ENCODE data around the gene PRTFDC1.

The PRTFDC1 gene

DNA sequence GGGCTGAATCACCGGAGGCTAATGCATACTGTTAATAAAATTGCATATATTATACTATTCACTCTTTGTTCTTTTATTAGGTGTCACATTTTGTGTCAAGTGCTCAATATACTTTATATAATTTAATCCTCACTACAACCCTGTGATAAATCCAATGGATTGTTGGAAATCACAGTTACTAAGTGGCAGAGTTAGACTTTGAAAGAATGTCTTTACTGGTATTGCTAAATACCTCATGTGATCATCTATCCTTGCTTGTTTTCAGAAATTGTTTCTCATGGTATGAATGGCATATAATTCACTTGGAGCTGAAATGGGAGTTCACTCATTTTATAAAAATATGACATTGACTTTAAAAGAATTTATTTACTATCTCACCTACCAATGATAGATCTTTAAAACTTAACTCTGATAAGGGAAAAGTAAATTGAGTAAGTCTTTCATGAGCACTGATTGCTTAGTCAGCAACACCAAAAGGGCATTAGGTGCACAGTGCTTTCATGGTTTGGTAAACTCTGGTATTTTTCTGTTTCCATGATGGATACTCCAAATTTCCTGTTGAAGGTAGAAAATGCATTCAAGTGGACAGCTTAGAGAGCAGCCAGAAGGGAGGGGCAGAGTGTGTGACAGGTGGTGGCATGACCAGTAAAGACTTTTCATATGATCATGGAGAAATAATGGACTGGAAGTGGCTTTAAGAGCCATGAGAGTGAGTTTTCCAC, 41.0 kb upstream of the PRTFDC1 start:
- TF ChIP-seq, protein P1, sequence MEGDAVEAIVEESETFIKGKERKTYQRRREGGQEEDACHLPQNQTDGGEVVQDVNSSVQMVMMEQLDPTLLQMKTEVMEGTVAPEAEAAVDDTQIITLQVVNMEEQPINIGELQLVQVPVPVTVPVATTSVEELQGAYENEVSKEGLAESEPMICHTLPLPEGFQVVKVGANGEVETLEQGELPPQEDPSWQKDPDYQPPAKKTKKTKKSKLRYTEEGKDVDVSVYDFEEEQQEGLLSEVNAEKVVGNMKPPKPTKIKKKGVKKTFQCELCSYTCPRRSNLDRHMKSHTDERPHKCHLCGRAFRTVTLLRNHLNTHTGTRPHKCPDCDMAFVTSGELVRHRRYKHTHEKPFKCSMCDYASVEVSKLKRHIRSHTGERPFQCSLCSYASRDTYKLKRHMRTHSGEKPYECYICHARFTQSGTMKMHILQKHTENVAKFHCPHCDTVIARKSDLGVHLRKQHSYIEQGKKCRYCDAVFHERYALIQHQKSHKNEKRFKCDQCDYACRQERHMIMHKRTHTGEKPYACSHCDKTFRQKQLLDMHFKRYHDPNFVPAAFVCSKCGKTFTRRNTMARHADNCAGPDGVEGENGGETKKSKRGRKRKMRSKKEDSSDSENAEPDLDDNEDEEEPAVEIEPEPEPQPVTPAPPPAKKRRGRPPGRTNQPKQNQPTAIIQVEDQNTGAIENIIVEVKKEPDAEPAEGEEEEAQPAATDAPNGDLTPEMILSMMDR (IDR thresholded peaks at IDR 0.05; ENCODE audit: low read length): no peak
- TF ChIP-seq EZH2 (optimal IDR thresholded peaks at IDR 0.05; ENCODE audit: low read depth, low read length) (no peak), EZH2phosphoT487 (IDR thresholded peaks at IDR 0.05; ENCODE audit: low read length) (no peak)
- Histone ChIP-seq H3K79me2 (ENCODE audit: low read length) (no peaks in the 10 kb centered on the region), H3K36me3 (replicated peaks; ENCODE audit: insufficient read depth, low read length) (no peaks in the 10 kb centered on the region), H3K4me1 (ENCODE audit: low read length) (no peaks in the 10 kb centered on the region), H3K4me3 (ENCODE audit: low read length) (no peak overlapping the region), H3K4me2 (ENCODE audit: low read depth, low read length) (no peak overlapping the region), H2AFZ (ENCODE audit: low read length) (no peak overlapping the region), H3K9me2 (replicated peaks; ENCODE audit: insufficient read depth, low read length) (no peaks in the 10 kb centered on the region), H4K20me1 (ENCODE audit: insufficient read depth, low read length) (no peaks in the 10 kb centered on the region), H3K9ac (ENCODE audit: low read length) (no peak overlapping the region), H3K27me3 (replicated peaks; ENCODE audit: insufficient read depth, low read length) (no peaks in the 10 kb centered on the region), H3F3A (ENCODE audit: insufficient read depth, low read length) (no peaks in the 10 kb centered on the region), H3K9me3 (replicated peaks; ENCODE audit: insufficient read depth, low read length) (no peaks in the 10 kb centered on the region), H3K27ac (ENCODE audit: low read length) (no peak overlapping the region)
- DNase-seq: no peak

DNA sequence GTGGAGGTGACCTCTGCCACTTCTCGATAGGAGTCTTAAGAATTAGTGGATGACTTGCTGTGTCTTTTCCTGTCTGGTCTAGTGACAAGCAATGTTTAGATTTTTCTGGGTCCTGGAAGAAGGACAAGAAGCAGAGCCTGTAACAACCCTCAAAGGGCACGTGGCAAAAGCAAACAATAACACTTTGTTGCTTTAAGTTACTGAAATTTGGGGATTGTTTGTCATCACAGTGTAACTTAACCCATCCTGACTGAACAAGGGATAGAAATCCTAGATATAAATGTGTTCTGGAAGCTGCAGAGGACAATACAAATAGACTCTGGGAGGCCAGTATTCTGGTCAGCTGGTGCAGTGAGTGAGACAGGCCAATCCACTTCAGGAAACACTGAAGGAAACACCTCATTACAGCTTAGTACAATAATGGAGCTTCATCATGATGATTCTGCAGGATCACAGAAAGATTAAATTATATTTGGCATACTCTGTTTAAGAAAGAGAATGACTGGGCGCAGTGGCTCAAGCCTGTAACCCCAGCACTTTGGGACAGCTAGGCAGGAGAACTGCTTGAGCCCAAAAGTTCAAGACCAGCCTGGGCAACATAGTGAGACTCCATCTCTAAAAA, 40.2 kb upstream of the PRTFDC1 start:
- Histone ChIP-seq H3K79me2 (ENCODE audit: low read length) (no peaks in the 10 kb centered on the region), H3K27me3 (replicated peaks; ENCODE audit: insufficient read depth, low read length) (no peaks in the 10 kb centered on the region), H3K9me3 (replicated peaks; ENCODE audit: insufficient read depth, low read length) (no peaks in the 10 kb centered on the region), H3K36me3 (replicated peaks; ENCODE audit: insufficient read depth, low read length) (no peaks in the 10 kb centered on the region), H3K27ac (ENCODE audit: low read length) (no peak overlapping the region), H4K20me1 (ENCODE audit: insufficient read depth, low read length) (no peaks in the 10 kb centered on the region), H3K4me1 (ENCODE audit: low read length) (no peaks in the 10 kb centered on the region), H3K9ac (ENCODE audit: low read length) (no peak overlapping the region), H2AFZ (ENCODE audit: low read length) (no peak overlapping the region), H3K4me3 (ENCODE audit: low read length) (no peak overlapping the region), H3K9me2 (replicated peaks; ENCODE audit: insufficient read depth, low read length) (no peaks in the 10 kb centered on the region), H3F3A (ENCODE audit: insufficient read depth, low read length) (no peaks in the 10 kb centered on the region), H3K4me2 (ENCODE audit: low read depth, low read length) (no peak overlapping the region)
- DNase-seq: no peak
- no peak for TF ChIP-seq EZH2phosphoT487 (IDR thresholded peaks at IDR 0.05; ENCODE audit: low read length)
- TF ChIP-seq, protein P1 (IDR thresholded peaks at IDR 0.05; ENCODE audit: low read length): no peak
- TF ChIP-seq EZH2 (optimal IDR thresholded peaks at IDR 0.05; ENCODE audit: low read depth, low read length): no peak

DNA sequence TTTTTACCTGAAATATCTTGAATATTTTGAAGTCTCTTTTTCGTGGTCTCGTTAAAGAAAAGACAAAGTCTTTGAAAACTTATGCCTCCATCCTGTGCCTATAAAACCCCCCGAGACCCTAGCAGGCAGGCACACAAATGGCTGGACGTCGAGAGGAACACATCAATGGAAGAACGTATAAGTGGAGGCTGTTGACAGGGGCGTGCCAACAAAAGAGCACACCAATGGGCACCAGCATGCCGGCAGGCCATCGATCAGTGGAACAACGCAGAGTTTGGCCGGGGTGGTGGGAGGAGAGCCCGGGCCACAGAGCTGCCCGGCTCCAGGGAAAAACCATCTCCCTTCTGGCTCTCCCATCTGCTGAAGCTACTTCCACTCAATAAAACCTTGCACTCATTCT, 38.9 kb upstream of the PRTFDC1 start:
- no peaks in the 10 kb centered on the region for H3K9me3 ChIP-seq (replicated peaks; ENCODE audit: insufficient read depth, low read length)
- no peaks in the 10 kb centered on the region for H4K20me1 ChIP-seq (ENCODE audit: insufficient read depth, low read length)
- no peak overlapping the region for H3K27ac ChIP-seq (ENCODE audit: low read length)
- DNase-seq: no peak
- no peak overlapping the region for H3K4me2 ChIP-seq (ENCODE audit: low read depth, low read length)
- no peak overlapping the region for H2AFZ ChIP-seq (ENCODE audit: low read length)
- H3K27me3 ChIP-seq (replicated peaks; ENCODE audit: insufficient read depth, low read length): no peaks in the 10 kb centered on the region
- H3K36me3 ChIP-seq (replicated peaks; ENCODE audit: insufficient read depth, low read length): no peaks in the 10 kb centered on the region
- no peak for TF ChIP-seq EZH2 (optimal IDR thresholded peaks at IDR 0.05; ENCODE audit: low read depth, low read length)
- TF ChIP-seq, protein P1 (IDR thresholded peaks at IDR 0.05; ENCODE audit: low read length): no peak
- no peak for TF ChIP-seq EZH2phosphoT487 (IDR thresholded peaks at IDR 0.05; ENCODE audit: low read length)
- H3K9ac ChIP-seq (ENCODE audit: low read length): no peak overlapping the region
- no peak overlapping the region for H3K4me3 ChIP-seq (ENCODE audit: low read length)
- no peaks in the 10 kb centered on the region for H3K4me1 ChIP-seq (ENCODE audit: low read length)
- no peaks in the 10 kb centered on the region for H3K79me2 ChIP-seq (ENCODE audit: low read length)
- H3K9me2 ChIP-seq (replicated peaks; ENCODE audit: insufficient read depth, low read length): no peaks in the 10 kb centered on the region
- H3F3A ChIP-seq (ENCODE audit: insufficient read depth, low read length): no peaks in the 10 kb centered on the region
